GM21367 (cell line): ENCODE results near the gene PKP2.
A peak's percentile ranks its signal among the peaks of the same experiment; 100 is the strongest.

Source experiments
- ATAC-seq: cut with Tn5 transposase; IDR thresholded peaks from one replicate; pipeline ENCODE4 v1.9.1; 2021; ENCODE audit not compliant: unreplicated experiment

The PKP2 gene

DNA sequence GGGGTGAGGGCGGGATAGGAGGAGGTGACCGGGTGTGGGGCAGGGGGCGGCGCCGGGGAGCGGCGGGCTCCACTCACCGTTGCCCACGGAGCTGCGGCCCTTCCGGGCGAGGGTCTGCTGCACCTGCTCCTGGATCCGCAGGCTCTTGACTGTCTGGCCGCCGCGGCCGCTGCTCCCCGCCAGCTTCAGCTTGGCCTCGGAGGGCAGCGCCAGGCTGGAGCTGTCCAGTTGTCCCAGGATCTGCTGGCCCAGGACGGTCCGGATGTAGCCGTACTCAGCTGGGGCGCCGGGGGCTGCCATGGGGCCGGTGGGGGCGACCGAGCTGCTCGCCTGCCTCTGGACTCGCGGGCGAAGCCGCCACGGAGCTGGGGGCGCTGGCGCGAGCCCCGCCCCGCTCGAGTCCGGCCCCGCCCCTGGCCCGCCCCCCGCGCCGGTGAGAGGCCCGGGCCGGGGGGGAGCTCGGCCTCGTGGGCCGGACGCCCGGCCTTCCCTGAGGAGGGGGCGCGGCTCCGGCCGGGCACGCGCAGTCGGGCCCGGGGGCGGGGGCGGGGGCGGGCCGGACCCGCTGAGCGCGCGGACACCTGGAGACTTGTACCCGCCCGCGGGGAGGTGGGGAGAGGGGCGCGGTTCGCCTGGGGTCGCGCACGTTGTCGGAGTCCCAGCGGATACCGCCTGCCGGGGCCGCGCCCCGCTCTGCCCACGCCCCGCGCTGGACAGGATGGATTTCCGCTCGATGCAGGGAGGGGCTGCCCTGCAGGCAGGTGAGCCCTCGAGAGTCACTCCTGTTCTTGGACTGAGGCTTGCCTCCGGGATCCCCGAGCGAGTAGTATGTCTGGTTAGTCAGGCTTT lies at the start of gene PKP2:
TSS of gene PKP2 (minus strand) at position 346 of the 849 bp plus-strand sequence. CDS start at position 300, 46 bp downstream.
- peak; percentile 44 for ATAC-seq

DNA sequence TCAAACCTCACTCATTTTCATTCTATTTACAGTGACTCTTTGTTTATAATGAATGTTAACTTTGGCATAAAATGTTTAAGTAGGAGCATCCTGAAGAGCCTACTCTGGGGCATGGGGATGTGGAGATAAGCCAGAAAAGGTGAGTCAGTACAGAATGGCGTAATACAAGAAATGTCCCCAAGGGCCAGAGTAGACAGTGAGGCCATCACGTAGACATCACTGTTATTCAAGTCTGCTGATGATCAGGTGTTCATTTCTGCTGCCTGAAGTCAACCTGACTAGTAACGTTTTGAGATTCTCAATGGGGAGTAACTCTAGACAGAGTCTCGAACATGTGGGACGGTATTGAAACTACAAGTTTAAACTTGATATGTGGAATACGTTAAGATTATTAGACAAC lies 47.6 kb upstream of the PKP2 start:
- ATAC-seq: no peak

DNA sequence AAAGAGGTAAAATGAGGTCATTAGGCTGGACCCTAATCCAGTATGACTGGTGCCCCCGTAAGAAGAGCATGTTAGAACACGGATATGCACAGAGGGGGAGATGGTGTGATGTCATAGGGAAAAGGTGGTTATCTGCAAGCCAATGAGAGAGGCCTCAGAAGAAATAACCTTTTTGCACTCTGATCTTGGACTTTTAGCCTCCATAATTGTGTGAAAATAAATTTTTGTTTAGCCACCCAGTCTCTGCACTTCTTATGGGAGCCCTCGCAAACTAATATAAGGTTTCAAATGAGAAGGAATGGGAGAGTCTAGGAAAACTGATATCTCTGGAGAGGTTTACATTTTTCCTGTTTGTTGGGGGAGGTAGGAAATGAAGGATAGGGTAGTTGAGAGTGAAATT lies 43.2 kb upstream of the PKP2 start:
- no peak for ATAC-seq

DNA sequence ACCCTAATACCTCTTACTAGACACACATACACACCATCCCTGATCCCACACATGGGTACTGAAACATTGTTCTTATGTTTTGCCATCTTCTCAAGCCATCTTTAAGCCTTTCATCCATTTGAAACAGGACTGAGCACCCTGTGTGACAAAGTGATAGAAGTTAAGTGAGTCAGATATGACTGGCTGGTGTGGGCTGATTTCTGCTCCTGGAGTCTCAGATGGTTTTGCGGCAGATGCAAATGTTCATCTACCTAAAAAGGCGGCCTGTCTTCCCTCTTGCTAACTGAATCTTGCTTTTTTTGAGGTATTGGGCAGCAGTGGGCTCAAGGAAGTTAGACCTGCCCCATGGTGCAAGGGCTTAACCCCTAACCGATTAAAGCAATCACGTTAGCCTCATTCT lies 30.4 kb upstream of the PKP2 start:
- no peak for ATAC-seq

DNA sequence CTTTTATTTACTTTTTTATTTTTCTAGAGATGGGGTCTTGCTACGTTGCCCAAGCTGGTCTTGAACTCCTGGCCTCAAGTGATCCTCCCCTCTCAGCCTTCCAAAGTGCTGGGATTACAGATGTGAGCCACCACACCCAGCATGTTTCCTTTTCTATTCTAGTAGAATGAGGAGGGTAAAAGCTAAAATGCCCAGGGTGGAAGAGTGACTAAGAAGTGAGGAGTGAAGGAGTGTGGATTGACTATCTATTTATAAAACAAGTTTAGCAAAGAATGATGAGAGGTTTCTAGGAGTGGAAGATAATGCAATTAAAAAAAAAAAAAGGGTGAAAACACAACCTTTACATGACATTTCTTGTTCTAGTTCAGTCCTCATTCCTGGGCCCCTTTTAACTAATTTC lies 29.8 kb upstream of the PKP2 start:
- ATAC-seq: no peak

DNA sequence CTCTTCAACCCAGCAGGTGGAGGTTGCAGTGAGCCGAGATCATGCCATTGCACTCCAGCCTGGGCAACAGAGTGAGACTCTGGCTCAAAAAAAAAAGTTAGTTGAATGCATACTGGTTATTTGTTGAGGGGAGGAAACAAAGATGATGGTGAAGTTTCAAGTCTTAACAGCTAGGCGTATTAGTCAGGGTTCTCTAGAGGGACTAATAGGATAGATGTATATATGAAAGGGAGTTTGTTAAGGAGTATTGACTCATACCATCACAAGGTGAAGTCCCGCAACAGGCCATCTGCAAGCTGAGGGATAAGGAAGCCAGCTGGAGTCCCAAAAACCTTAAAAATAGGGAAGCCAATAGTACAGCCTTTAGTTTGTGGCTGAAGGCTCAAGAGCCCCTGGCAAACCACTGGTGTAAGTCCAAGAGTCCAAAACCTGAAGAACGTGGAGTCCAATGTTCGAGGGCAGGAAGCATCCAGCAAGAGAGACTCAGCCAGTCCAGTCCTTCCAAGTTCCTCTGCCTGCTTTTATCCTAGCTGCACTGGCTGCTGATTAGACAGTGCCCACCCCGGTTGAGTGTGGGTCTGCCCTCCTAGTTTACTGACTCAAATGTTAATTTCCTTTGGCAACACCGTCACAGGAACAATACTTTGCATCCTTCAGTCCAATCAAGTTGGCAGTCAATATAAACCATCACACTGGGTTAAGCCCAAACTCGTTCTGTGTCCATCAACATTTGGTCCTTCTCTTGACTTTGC lies 26.1 kb upstream of the PKP2 start:
- ATAC-seq: no peak

DNA sequence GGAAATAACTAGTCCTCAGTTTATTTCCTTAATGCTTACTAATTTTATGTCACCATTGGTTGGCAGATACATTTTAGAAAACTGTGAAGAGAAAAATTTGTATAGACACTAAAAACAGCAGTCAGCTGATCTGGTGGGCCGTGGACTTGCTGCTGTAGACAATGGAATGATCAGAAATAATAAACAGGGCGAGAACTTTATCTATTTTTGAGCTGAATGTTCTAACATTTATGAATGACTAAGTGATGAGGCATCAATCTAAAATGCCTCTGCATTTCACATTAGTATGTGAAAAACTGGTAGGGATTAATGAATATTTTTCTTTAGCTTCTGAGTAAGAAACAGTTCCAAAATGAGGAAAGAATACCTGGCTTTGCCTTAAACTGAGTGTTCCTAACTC lies 24.8 kb upstream of the PKP2 start:
- ATAC-seq: no peak

DNA sequence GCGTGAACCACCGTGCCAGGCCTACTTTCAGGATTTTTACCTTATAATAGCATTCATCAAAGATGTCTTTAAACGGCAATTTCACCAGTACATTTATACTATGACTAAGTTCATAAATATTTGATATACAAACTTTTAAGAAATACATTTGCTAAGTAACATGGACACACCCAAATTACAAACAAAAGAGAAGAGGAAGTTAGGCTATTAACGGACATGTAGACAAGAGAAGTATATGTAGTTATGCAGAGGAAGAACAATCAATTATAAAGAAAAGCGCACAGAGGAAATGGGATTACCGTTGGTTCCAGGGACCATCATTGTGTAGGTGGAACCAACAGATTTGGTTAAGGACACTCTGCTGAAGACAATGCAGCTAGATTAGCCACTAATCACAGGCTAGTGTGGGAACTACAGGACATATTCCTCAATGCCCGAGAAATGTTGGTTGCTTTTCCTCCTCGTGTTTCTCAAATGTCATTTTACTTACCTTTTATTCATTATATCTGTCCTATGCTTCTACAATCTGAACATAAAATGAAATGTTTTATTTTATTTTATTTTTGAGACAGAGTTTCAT lies 24.0 kb upstream of the PKP2 start:
- ATAC-seq: no peak

DNA sequence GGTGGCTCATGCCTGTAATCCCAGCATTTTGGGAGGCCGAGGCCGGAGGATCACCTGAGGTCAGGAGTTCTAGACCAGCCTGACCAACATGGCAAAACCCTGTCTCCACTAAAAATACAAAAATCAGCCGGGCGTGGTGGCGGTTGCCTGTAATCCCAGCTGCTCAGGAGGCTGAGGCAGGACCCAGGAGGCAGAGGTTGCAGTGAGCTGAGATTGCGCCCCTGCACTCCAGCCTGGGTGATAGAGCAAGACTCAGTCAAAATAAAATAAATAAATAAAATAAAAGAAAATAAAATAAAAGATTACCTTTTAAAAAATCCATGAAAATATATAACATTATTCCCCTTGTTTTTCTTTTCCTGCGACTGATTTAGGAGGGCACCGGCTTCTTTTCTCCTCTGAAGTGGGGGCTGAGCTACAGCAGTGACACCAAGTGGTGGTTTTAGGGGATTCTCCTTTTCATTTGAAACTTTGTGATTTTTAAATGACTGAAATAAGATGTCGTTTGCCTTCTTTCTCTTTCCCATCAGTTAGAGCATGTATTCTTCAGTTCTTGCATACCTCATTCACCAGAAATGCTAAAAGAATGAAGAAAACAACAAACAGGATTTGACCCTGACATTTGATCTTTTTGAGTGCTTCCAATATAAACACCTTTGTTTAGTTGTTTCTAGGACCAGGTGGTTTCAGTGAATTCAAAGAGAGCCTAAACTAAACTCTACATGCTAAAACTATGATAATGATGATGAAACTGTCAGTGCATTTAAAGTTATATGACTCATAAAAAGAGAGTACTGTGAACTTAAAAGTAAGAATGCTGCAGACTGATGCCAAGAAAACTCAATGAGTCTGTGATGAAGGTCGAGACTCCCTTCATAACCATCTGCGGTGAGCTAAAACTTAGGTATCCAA lies 22.6 kb upstream of the PKP2 start:
- peak; percentile 81 for ATAC-seq

DNA sequence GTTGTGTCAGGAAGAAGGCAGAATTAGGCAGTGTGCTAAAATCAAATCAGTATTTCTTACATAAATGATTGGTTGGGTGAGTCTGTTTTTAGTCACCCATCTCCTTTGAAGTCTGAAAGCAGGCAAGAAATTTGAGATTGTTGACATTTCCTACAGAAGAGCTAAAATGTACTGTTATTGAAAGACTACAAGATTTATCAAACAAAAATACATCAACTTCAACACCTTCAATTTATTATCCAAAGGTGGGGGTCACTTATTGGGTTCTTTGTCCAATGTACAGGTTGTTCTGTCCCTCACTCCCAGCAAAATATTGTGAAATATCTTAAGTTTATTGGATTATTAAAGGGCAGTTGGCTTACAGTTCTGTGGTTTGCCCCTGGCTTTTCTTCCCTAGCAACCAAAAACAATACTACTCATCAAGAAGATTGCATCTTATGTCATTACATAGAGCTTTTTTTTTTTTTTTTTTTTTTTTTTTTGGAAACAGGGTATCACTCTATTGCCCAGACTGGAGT lies 20.6 kb upstream of the PKP2 start:
- no peak for ATAC-seq

DNA sequence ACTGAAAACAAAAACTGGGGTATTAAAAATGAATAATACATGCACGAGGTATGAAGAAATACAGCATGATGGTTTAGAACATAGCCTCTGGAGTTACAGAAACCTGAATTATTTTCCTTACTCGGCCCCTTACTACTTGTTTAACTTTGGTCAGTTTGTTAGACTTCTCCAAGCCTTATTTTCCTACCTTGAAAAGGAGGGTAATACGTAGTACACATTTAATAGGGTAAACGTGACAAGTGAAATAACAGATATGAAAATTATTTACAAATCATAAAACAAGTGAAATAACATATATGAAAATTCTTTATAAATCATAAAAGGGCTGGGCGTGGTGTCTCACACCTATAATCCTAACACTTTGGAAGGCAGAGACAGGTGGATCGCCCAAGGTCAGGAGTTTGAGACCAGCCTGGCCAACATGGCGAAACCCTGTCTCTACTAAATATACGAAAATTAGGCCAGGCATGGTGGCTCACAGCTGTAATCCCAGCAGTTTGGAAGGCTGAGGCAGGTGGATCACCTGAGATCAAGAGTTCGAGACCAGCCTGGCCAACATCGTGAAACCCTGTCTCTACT lies 11.4 kb upstream of the PKP2 start:
- no peak for ATAC-seq

DNA sequence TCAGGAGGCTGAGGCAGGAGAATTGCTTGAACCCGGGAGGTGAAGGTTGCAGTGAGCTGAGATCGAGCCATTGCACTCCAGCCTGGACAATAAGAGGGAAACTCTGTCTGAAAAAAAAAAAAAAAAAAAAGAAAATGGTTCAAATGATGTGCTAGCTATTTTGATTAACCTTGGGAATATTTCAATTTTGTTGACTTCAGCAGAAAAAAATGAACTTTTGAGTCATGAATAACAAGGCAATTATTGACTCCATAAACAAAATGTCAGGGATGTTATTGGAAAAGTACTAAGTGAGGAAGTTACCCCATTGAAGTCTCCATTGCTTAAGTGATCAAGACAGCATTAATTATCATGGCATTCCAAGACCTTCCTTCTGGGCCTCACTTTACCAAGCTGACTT lies 10.6 kb upstream of the PKP2 start:
- no peak for ATAC-seq

DNA sequence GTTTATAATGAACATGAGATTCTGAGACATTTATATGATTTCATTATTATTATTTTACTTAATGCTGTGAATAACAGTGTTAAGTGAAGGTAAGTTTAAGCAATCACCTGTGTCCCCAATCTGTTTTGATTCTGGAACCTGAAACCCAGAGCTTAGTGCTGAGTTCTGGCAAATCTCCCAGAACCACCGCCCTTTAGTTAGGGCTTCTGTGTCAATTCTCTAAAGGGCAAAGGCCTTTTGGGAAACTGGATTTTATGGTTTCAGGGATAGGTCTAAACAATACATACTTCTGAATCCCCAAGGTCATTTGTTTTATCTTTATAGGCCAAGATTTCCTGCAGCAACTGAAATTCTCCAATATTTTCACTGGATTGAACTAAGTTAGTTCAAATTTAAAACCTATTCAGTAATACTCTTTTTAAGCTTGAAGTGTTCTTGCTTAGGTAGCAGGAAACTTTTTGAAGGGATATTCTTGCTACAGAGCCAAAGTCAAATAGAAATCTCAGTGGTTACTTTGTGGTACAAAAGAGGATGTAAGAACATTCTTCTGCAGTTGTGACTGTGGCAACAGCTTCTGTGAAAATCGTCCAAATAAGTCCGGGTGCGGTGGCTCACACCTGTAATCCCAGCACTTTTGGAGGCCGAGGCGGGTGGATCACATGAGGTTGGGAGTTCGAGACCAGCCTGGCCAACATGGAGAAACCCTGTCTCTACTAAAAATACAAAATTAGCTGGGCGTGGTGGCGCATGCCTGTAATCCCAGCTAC lies 10.0 kb upstream of the PKP2 start:
- ATAC-seq: peak; percentile 99

DNA sequence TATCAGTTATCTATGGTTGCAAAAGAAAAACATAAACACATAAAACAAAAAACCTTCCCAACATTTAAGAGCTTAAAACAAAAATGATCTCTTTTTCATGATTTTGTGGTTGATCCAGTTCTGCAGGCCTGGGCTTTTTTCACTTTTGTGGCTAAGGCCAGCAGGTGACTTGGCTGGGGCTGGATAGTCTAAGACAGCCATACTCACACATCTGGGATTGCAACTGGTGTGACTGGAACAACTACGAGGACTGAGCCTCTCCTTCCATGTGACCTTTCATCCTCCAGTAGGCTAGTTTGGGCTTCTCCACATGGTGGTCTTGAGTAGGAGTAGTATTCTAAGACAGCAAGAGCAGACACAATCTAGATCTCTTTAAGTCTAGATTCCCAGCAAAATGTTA lies 7.2 kb upstream of the PKP2 start:
- no peak for ATAC-seq

DNA sequence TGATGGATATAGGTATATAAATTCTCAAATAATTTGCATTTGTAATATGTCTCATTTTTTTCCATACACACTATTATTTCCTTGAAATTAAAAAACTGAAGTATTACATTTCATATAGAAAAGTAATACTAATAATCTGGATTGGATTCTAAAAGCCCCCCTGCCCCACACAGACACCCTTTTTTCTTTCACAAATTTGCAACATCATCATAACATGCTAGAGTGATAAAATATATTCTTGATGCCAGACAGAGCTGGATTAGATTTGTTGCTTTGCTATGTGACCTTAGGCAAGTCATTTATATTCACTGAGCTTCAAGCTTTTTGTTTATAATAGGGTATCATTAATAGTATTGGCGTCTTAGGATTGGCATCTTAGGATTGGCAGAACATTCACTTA lies 6.7 kb upstream of the PKP2 start:
- ATAC-seq: no peak

DNA sequence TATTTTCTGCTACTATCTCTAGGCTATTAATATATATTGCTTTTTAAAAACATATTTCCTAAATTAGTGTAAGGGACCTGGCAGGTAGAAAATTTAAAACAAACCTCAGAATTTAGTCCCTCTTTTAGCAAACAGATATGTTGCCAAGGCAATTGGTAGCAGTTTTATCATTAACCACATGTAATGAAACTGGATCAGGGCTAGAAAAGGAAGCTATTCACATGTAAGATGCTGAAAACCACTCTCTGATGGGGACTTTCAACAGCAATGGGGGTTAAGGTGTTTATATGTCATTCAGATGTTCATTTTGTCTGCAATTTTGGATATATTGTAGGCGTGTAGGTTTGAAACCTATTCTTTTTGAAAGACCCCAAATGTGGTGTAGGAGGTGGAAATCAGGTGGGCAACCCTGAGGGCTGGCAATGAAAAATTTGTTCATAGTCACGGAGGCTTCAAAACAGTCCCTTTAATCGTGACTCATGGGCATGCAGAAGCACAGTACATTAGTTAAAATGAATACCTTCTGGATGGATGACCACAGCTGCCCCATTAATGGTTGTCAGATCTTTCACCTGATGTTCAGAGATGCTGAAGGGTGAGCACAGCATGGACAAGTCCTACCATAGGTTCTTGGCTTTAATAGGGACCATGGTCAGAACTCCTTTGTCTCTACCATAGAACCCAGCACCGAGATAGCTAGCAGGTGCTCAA lies 5.9 kb upstream of the PKP2 start:
- no peak for ATAC-seq

DNA sequence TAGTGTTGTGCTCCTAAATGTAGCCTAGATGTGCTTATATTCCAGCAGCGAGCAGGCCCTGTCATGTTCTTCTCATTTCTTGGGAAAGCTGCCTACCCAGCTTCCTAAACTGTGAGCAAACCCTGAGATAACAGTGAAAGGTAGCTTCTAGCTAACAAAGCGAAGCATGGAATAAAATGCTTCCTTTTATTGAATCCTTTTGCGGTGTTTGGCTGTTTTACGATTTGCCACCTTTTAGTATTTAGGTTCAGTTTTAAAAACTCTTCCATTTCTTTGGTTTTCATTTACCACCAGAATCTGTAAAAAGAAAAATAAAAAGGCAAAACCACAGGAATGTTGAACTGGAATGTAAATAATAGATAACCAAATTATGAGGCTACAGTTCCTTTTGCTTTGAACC lies 5.0 kb upstream of the PKP2 start:
- ATAC-seq: no peak

DNA sequence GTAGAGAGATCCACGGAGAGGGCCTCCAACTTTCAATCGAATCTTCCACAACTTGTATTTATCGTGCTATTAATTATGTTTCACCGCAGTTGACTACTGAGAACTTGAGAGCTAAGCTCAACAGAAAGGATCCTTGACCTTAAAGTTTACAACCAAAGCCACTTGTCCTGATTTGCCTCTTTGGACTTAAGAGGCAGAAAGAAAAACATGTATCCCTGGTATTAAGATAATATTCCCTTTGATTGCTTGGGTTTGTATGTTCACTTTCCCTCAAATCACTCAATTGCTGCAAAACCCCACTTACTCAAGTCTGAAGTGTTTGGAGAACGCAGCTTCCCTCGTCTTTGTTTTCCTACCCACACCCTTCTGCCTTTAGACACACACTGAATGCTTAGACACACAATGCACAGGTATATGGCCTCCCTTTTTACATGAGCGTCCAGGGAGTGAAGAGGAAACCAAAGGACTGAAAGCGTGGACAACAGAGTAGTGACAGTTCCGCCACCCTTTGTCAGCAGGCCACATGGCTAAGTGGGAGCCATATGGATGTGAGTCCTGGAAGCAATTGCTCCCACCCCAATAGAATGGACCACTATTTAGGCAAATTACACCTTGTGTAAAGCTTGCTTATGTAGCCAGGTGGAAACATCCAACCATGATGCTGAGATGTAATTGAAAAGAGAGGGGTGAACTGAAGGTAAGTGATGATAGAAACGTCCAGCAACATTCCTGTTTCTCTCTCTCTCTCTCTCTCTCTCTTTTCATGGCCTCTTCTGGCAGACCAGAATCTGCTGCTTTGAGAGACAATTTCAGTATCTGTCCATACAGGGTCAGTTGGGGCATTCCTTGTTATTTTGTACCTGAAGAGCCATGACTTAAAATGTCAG lies 1.4 kb upstream of the PKP2 start:
- no peak for ATAC-seq
